ENCODE results near the gene SFN. TPM values are rescaled to one million over a fixed set of nuclear protein-coding genes. Genes with fewer than 3 reads are reported as not detected.

The SFN gene
- total and polyA plus RNA-seq, 3 donors from 2014 or later = 0.31 to 0.41 TPM; not detected in 1

- Histone ChIP-seq H3K9me3 (no peaks in the 10 kb centered on the region), H3K36me3 (ENCODE audit: low read depth, missing control alignments) (no peaks in the 10 kb centered on the region), H3K27me3 (no peaks in the 10 kb centered on the region), H3K4me1 (no peaks in the 10 kb centered on the region), H3K4me3 (no peak overlapping the region), H3K27ac (no peak overlapping the region)
- no peak for TF ChIP-seq CTCF (IDR thresholded peaks at IDR 0.05)
- no peak for TF ChIP-seq POLR2A (IDR thresholded peaks at IDR 0.05)
- intact Hi-C loops (cut with DNase I; ENCODE audit: low total_unique reads) = no loop called here
- 88 to 90% methylated on average over 9 to 10 of the region's 10 CpGs for WGBS, 2 donors
- no peak for DNase-seq
Measured at GRCh38 chr1:26848499-26848898, 14.4 kb upstream of the SFN start.

GRCh38 chr1:26848941-26849774 is 13.8 kb upstream of the SFN start:
- no peak for DNase-seq
- H3K9me3 ChIP-seq = no peaks in the 10 kb centered on the region
- no peaks in the 10 kb centered on the region for H3K27me3 ChIP-seq
- H3K4me3 ChIP-seq = no peak overlapping the region
- H3K27ac ChIP-seq = no peak overlapping the region
- intact Hi-C loops (cut with DNase I; ENCODE audit: low total_unique reads) = no loop called here
- no peaks in the 10 kb centered on the region for H3K36me3 ChIP-seq (ENCODE audit: low read depth, missing control alignments)
- no peak for TF ChIP-seq CTCF (IDR thresholded peaks at IDR 0.05)
- no peak for TF ChIP-seq POLR2A (IDR thresholded peaks at IDR 0.05)
- WGBS, 2 donors = 76 to 79% methylated on average over 4 to 10 of the region's 10 CpGs
- H3K4me1 ChIP-seq = no peaks in the 10 kb centered on the region

GRCh38 chr1:26851106-26851684 is 11.8 kb upstream of the SFN start:
- 88 to 90% methylated on average over 12 of the region's 12 CpGs for WGBS, 2 donors
- no peak overlapping the region for H3K4me3 ChIP-seq
- H3K27me3 ChIP-seq = no peaks in the 10 kb centered on the region
- TF ChIP-seq CTCF (IDR thresholded peaks at IDR 0.05) (no peak), POLR2A (IDR thresholded peaks at IDR 0.05) (no peak)
- H3K36me3 ChIP-seq (ENCODE audit: low read depth, missing control alignments) = no peaks in the 10 kb centered on the region
- intact Hi-C loops (cut with DNase I; ENCODE audit: low total_unique reads) = no loop called here
- no peaks in the 10 kb centered on the region for H3K9me3 ChIP-seq
- no peak overlapping the region for H3K27ac ChIP-seq
- no peaks in the 10 kb centered on the region for H3K4me1 ChIP-seq
- no peak for DNase-seq

GRCh38 chr1:26852701-26853100 is 10.2 kb upstream of the SFN start:
- Histone ChIP-seq H3K36me3 (ENCODE audit: low read depth, missing control alignments) (no peaks in the 10 kb centered on the region), H3K27ac (no peak overlapping the region), H3K4me1 (no peaks in the 10 kb centered on the region), H3K27me3 (no peaks in the 10 kb centered on the region), H3K9me3 (no peaks in the 10 kb centered on the region), H3K4me3 (no peak overlapping the region)
- no peak for TF ChIP-seq CTCF (IDR thresholded peaks at IDR 0.05)
- TF ChIP-seq POLR2A (IDR thresholded peaks at IDR 0.05) = no peak
- WGBS, 2 donors = 77 to 89% methylated on average over 9 of the region's 9 CpGs
- intact Hi-C loops (cut with DNase I; ENCODE audit: low total_unique reads) = no loop called here
- no peak for DNase-seq

Measured in testis (tissue), 3 donors.